Neural crest cell (in vitro differentiated cells): ENCODE data around the gene LBR. TPM values are rescaled to one million over a fixed set of nuclear protein-coding genes. Genes with fewer than 3 reads are reported as not detected.
A peak's percentile ranks its signal among the peaks of the same experiment; 100 is the strongest.

Experiments used
- DNase-seq: peaks from one replicate; pipeline ENCODE4 v3.0.0; 2021; ENCODE audit warnings: low read depth, mixed read lengths, low spot score
- H3K27ac Mint-ChIP-seq: one replicate; pipeline ENCODE4 v1.8.0; 2021; ENCODE audit warnings: mild to moderate bottlenecking, mixed read lengths; ENCODE audit not compliant: unreplicated experiment
- H3K27me3 Mint-ChIP-seq: 2 replicates; pipeline ENCODE4 v1.8.0; 2021; ENCODE audit warnings: low read depth, mild to moderate bottlenecking, mixed read lengths
- H3K36me3 Mint-ChIP-seq: 2 replicates; pipeline ENCODE4 v1.8.0; 2021; ENCODE audit warnings: low read depth, mild to moderate bottlenecking, mixed read lengths
- H3K4me1 Mint-ChIP-seq: 2 replicates; pipeline ENCODE4 v1.8.0; 2021; ENCODE audit warnings: mixed read lengths
- H3K4me3 Mint-ChIP-seq: one replicate; pipeline ENCODE4 v1.8.0; 2021; ENCODE audit warnings: mild to moderate bottlenecking, mixed read lengths
- H3K9me3 Mint-ChIP-seq: 2 replicates; pipeline ENCODE4 v1.8.0; 2021; ENCODE audit warnings: mixed read lengths
- total RNA-seq: library from RNA; stranded (reverse); gene quantifications from 2 replicates; pipeline ENCODE4 v1.2.1, GENCODE V29; 2021
- TF ChIP-seq, protein P1 (sequence below): fragments of 200-600 bp; sonication (generic); conservative IDR thresholded peaks from 2 replicates; pipeline ENCODE4 v1.5.0; 2021; ENCODE audit warnings: antibody characterized with exemption, mild to moderate bottlenecking

LBR gene
- total RNA-seq, 1 donor from 2014 or later: 181 TPM

DNA sequence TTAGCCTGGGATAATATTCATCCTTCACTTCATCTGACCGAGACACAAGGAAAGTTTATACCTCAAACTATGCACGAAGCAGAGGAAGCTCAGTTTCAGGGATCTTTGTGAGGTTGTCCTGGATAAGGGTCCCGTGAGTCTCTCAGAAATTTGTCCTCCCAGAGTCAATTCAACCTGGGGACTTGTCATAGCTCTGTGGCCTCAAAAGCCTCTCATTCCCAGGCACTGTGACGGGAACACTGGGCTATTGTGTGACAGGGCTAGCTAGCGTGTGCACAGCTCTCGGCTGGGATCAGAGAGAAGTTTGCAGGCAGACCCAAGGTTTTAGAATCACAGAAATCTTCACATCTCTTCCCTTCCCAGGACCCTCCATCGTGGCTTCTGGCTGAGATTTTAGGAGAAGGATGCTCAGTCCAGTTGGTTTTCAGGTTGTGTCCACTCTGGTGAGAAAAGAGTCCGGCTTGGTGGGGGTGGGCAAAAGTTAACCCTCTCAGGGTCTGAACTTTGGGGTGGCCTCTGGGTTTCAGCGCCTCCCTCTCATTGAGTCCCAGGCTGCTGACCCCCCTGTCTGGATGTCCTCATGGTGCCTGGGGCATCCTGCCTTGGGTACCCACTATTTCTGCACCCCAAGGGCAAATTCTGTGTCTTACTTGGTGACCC is 20.4 kb upstream of the LBR start:
- no peak overlapping the region for H3K4me3 Mint-ChIP-seq
- TF ChIP-seq, protein P1, sequence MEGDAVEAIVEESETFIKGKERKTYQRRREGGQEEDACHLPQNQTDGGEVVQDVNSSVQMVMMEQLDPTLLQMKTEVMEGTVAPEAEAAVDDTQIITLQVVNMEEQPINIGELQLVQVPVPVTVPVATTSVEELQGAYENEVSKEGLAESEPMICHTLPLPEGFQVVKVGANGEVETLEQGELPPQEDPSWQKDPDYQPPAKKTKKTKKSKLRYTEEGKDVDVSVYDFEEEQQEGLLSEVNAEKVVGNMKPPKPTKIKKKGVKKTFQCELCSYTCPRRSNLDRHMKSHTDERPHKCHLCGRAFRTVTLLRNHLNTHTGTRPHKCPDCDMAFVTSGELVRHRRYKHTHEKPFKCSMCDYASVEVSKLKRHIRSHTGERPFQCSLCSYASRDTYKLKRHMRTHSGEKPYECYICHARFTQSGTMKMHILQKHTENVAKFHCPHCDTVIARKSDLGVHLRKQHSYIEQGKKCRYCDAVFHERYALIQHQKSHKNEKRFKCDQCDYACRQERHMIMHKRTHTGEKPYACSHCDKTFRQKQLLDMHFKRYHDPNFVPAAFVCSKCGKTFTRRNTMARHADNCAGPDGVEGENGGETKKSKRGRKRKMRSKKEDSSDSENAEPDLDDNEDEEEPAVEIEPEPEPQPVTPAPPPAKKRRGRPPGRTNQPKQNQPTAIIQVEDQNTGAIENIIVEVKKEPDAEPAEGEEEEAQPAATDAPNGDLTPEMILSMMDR: no peak

DNA sequence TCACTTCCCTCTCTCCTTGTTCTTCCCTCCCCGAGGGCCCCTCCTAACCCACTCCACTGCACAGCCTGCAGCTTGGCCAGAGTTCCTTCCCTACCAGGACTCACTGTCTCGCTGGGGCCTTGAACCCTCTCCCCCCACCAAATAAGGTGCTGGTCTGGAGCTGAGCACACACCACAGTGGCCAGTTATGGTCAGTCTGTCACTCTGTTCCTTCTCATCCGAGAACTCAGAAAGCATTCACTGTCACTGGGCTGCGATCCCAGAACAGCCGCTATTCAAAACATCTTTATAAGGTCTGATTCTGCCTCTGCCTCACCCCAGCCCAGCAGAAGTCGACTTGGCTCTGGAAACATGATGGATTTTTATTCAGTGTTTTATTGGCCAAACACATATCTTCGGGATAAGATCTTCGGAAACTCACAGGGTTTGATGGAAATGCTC is 19.8 kb upstream of the LBR start:
- TF ChIP-seq, protein P1: no peak
- H3K27ac Mint-ChIP-seq: peak overlapping the region; percentile 64
- no peaks in the 10 kb centered on the region for H3K27me3 Mint-ChIP-seq
- DNase-seq: no peak
- H3K4me1 Mint-ChIP-seq: peaks cover 34% of the 10 kb centered on the region
- no peak overlapping the region for H3K4me3 Mint-ChIP-seq
- H3K36me3 Mint-ChIP-seq: no peaks in the 10 kb centered on the region
- no peaks in the 10 kb centered on the region for H3K9me3 Mint-ChIP-seq

More for the DNA sequence above, 20.4 kb upstream of the LBR start:
- no peaks in the 10 kb centered on the region for H3K9me3 Mint-ChIP-seq
- H3K27me3 Mint-ChIP-seq: no peaks in the 10 kb centered on the region
- peak overlapping the region; percentile 64 for H3K27ac Mint-ChIP-seq
- no peaks in the 10 kb centered on the region for H3K36me3 Mint-ChIP-seq
- no peak for DNase-seq
- H3K4me1 Mint-ChIP-seq: peaks cover 34% of the 10 kb centered on the region

DNA sequence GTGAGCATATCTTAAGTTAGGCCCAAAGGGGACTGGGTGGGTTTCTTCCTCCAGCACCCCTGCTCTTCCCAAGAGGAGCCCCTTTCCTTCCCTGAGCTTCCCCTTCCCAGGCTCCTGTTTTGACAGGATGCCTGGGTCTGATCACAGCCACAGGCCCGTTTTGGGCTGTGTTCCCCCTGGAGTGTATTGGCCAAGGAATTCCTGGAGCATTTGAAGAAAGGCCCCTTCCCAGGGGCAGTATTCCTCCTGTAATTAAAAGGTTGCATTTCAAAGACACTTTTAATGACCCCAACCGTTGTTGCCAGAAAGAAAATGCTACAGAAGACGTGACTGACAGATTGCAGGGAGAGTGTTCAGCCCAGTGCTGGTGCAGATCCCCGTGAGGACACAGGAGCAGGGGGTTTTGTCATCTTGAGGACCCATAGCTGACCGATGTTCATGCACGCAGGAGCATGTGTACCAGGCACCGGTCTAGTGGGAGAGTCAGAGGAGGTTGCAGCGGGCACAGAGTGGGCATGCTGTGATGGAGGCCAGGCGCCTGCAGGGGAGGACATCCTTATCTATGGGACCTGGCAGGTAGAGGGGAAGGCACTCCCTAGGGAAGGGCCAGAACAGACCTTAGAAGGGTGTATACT is 19.3 kb upstream of the LBR start:
- Mint-ChIP-seq H3K4me1 (peaks cover 34% of the 10 kb centered on the region), H3K9me3 (no peaks in the 10 kb centered on the region), H3K27me3 (no peaks in the 10 kb centered on the region), H3K36me3 (no peaks in the 10 kb centered on the region), H3K27ac (no peak overlapping the region), H3K4me3 (no peak overlapping the region)
- no peak for DNase-seq
- TF ChIP-seq, protein P1: no peak

GRCh38 chr1:225446595-225446960 is 18.7 kb upstream of the LBR start:
- H3K4me3 Mint-ChIP-seq: no peak overlapping the region
- no peak overlapping the region for H3K27ac Mint-ChIP-seq
- TF ChIP-seq, protein P1: no peak
- no peaks in the 10 kb centered on the region for H3K36me3 Mint-ChIP-seq
- no peak for DNase-seq
- H3K4me1 Mint-ChIP-seq: peaks cover 34% of the 10 kb centered on the region
- no peaks in the 10 kb centered on the region for H3K27me3 Mint-ChIP-seq
- H3K9me3 Mint-ChIP-seq: no peaks in the 10 kb centered on the region

DNA sequence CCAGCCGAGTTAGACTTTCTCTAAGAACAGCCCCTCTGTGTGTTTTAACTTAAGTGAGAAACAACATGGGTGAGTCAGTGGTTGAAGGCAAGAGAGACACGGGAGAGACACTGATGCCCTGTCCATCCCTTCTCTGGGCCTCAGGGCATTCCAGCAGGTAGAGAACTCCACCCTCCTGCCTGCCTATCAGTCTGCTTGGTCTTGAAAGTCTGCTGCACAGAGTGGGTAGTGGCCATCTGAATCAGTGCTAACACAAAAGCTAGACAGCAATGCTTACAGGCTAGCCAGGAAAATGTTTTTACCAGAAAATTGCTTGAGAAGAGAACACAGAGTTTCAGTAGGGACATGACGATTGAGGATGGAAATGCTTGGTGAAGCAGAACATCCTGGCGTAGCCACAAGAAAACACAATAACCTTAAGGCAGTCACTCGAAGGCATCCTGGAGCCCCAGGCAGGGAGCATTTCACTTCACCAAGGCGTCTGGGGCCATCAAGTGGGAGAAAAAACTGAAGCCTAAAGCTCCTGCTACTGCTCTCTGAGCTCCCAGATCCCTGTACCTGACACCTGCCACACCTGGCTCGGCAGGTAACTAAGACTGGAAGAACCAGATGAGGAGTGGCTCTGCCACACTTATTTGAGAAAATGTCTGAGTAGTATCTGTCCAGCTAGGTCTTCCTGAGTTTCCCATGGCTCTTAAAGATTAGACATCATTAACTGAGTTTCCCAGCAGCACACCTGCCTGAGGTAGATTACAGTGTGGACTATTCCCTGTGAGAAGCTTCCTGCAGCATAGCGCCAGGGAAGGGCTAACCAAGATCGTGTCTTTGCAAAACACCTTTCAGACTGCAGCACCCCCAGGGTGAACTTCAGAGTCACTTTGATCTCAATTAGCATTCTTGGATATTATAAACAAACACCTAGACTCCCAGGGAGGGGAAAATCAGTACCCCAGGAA is 18.1 kb upstream of the LBR start:
- Mint-ChIP-seq H3K9me3 (no peaks in the 10 kb centered on the region), H3K27ac (no peak overlapping the region), H3K4me1 (peaks cover 34% of the 10 kb centered on the region), H3K27me3 (no peaks in the 10 kb centered on the region), H3K36me3 (no peaks in the 10 kb centered on the region), H3K4me3 (no peak overlapping the region)
- TF ChIP-seq, protein P1: no peak
- DNase-seq: no peak
